OCI-LY1 (cell line): ENCODE results near the gene B3GAT1.

Source experiments
- H2AFZ ChIP-seq: fragments of 200-600 bp; sonication (generic), shearing (Covaris generic); 2 replicates; pipeline ENCODE4 v1.6.0; 2014; ENCODE audit warnings: antibody characterized with exemption, mild to moderate bottlenecking, low read length
- H3F3A ChIP-seq: fragments of 200-600 bp; sonication (generic), shearing (Covaris generic); 2 replicates; pipeline ENCODE4 v1.6.0; 2014; ENCODE audit warnings: mild to moderate bottlenecking, antibody characterized with exemption, low read length, moderate library complexity; ENCODE audit not compliant: insufficient read depth
- H3K27ac ChIP-seq: fragments of 200-600 bp; sonication (generic); 2 replicates; pipeline ENCODE4 v1.5.1; 2014; ENCODE audit warnings: low read length, mixed run types, mild to moderate bottlenecking, low read depth; ENCODE audit not compliant: poor library complexity, severe bottlenecking
- H3K27me3 ChIP-seq: fragments of 200-600 bp; sonication (generic); 2 replicates; pipeline ENCODE4 v1.6.0; 2014; ENCODE audit warnings: antibody characterized with exemption, mild to moderate bottlenecking, low read length, moderate library complexity; ENCODE audit not compliant: insufficient read depth
- H3K36me3 ChIP-seq: fragments of 200-600 bp; sonication (generic); 2 replicates; pipeline ENCODE4 v1.6.1; 2014; ENCODE audit warnings: mild to moderate bottlenecking, antibody characterized with exemption, low read length, moderate library complexity, mixed read lengths; ENCODE audit not compliant: insufficient read depth
- H3K4me1 ChIP-seq: fragments of 200-600 bp; sonication (generic); 2 replicates; pipeline ENCODE4 v1.5.1; 2014; ENCODE audit warnings: mild to moderate bottlenecking, low read length, moderate library complexity; ENCODE audit not compliant: insufficient read depth, severe bottlenecking
- H3K4me2 ChIP-seq: fragments of 200-600 bp; sonication (generic), shearing (Covaris generic); 2 replicates; pipeline ENCODE4 v1.6.1; 2014; ENCODE audit warnings: low read length
- H3K4me3 ChIP-seq: fragments of 200-600 bp; sonication (generic); 2 replicates; pipeline ENCODE4 v1.5.1; 2014; ENCODE audit warnings: low read length, low read depth, mild to moderate bottlenecking, mixed read lengths; ENCODE audit not compliant: poor library complexity, severe bottlenecking
- H3K79me2 ChIP-seq: fragments of 200-600 bp; shearing (Covaris generic); 2 replicates; pipeline ENCODE4 v1.6.1; 2016; ENCODE audit warnings: mixed run types, low read length, mixed read lengths; ENCODE audit not compliant: insufficient read depth
- H3K9ac ChIP-seq: fragments of 200-600 bp; sonication (generic), shearing (Covaris generic); 2 replicates; pipeline ENCODE4 v1.6.1; 2014; ENCODE audit warnings: mild to moderate bottlenecking, low read length, mixed read lengths
- H3K9me2 ChIP-seq: fragments of 200-600 bp; sonication (generic), shearing (Covaris generic); 2 replicates; pipeline ENCODE4 v1.6.1; 2014; ENCODE audit warnings: low read depth, mild to moderate bottlenecking, low read length, mixed read lengths
- H3K9me3 ChIP-seq: fragments of 200-600 bp; shearing (Covaris generic); 2 replicates; pipeline ENCODE4 v1.6.1; 2014; ENCODE audit warnings: low read length, mixed read lengths
- H4K20me1 ChIP-seq: fragments of 200-600 bp; sonication (generic), shearing (Covaris generic); 2 replicates; pipeline ENCODE4 v1.6.0; 2016; ENCODE audit warnings: mild to moderate bottlenecking, low read length; ENCODE audit not compliant: insufficient read depth
- EZH2 ChIP-seq: fragments of 200-600 bp; sonication (generic), shearing (Covaris generic); IDR thresholded peaks from 2 replicates; pipeline ENCODE4 v1.8.0; 2017; ENCODE audit warnings: borderline replicate concordance, mixed run types, mild to moderate bottlenecking, antibody characterized with exemption, low read length, moderate library complexity, mixed read lengths
- TF ChIP-seq, protein P1 (sequence below): fragments of 200-600 bp; sonication (generic), shearing (Covaris generic); IDR thresholded peaks from 2 replicates; pipeline ENCODE4 v1.5.1; 2017; ENCODE audit warnings: mild to moderate bottlenecking, antibody characterized with exemption, low read length, moderate library complexity, mixed read lengths

B3GAT1 gene

GRCh38 chr11:134370526-134371435, 41.3 kb downstream of the B3GAT1 start:
- H3K9me2 ChIP-seq, result no peaks in the 10 kb centered on the region
- TF ChIP-seq, protein P1, sequence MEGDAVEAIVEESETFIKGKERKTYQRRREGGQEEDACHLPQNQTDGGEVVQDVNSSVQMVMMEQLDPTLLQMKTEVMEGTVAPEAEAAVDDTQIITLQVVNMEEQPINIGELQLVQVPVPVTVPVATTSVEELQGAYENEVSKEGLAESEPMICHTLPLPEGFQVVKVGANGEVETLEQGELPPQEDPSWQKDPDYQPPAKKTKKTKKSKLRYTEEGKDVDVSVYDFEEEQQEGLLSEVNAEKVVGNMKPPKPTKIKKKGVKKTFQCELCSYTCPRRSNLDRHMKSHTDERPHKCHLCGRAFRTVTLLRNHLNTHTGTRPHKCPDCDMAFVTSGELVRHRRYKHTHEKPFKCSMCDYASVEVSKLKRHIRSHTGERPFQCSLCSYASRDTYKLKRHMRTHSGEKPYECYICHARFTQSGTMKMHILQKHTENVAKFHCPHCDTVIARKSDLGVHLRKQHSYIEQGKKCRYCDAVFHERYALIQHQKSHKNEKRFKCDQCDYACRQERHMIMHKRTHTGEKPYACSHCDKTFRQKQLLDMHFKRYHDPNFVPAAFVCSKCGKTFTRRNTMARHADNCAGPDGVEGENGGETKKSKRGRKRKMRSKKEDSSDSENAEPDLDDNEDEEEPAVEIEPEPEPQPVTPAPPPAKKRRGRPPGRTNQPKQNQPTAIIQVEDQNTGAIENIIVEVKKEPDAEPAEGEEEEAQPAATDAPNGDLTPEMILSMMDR, result no peak
- no peak for TF ChIP-seq EZH2
- H3K9me3 ChIP-seq, result no peaks in the 10 kb centered on the region
- H4K20me1 ChIP-seq, result no peaks in the 10 kb centered on the region
- H3K9ac ChIP-seq, result no peak overlapping the region
- H3K4me3 ChIP-seq, result no peak overlapping the region
- no peaks in the 10 kb centered on the region for H3K4me1 ChIP-seq
- no peaks in the 10 kb centered on the region for H3K79me2 ChIP-seq
- H3F3A ChIP-seq, result no peaks in the 10 kb centered on the region
- H3K4me2 ChIP-seq, result no peak overlapping the region
- no peaks in the 10 kb centered on the region for H3K36me3 ChIP-seq
- H3K27ac ChIP-seq, result no peak overlapping the region
- no peaks in the 10 kb centered on the region for H3K27me3 ChIP-seq
- H2AFZ ChIP-seq, result no peak overlapping the region

DNA sequence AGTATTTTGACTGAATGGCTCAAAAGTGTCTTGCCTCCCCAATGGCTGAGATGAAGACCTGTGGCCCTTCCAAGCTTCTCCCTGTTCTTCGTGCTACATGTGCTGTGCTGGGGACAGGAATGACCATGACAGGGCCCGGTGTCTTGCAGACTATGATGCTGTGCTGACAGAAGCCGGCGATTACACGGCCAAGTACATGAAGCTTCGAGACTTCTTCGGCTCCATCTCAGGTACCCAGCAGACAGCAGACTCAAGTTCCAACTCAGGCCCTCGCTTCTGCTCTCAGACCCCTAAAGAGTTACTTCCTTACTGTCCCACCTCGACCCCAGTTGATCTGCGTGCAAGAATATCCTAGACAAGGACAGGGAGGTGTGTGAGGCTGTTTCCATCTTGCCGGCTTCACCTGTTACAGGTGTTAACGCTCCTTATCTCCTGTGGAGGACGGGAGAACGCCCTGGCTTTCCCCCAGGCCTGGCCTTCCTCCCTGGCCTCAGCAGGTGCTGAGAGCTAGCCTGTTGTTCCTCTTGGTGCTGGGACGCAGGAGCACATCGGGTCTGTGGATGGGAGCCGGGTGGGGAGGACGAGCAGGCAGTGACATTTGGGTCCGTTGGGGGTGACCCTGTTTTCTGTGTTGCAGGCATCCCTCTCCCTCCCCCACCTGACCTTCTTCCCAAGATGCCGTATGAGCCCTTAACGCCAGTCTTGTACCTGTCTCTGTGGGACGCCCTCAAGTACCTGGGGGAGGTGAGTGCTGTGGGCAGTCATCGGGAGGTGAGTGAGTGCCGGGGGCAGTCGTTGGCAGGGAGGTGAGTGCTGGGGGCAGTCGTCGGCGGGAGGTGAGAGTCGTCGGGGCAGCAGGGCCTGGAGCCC, 42.2 kb downstream of the B3GAT1 start:
- H4K20me1 ChIP-seq, result no peaks in the 10 kb centered on the region

GRCh38 chr11:134367781-134368180, 44.3 kb downstream of the B3GAT1 start:
- TF ChIP-seq EZH2, result no peak
- TF ChIP-seq, protein P1, result no peak
- H3K9ac ChIP-seq, result no peak overlapping the region
- no peak overlapping the region for H3K27ac ChIP-seq
- no peak overlapping the region for H2AFZ ChIP-seq
- no peaks in the 10 kb centered on the region for H3K9me3 ChIP-seq
- no peaks in the 10 kb centered on the region for H4K20me1 ChIP-seq
- H3K9me2 ChIP-seq, result no peaks in the 10 kb centered on the region
- H3K4me3 ChIP-seq, result no peak overlapping the region
- H3K36me3 ChIP-seq, result no peaks in the 10 kb centered on the region
- no peak overlapping the region for H3K4me2 ChIP-seq
- no peaks in the 10 kb centered on the region for H3K27me3 ChIP-seq
- H3F3A ChIP-seq, result no peaks in the 10 kb centered on the region
- H3K79me2 ChIP-seq, result no peaks in the 10 kb centered on the region
- H3K4me1 ChIP-seq, result no peaks in the 10 kb centered on the region

More for the DNA sequence above, 42.2 kb downstream of the B3GAT1 start:
- H3K9me2 ChIP-seq, result no peaks in the 10 kb centered on the region
- no peak for TF ChIP-seq EZH2
- TF ChIP-seq, protein P1, result no peak
- H3F3A ChIP-seq, result no peaks in the 10 kb centered on the region
- no peak overlapping the region for H2AFZ ChIP-seq
- no peak overlapping the region for H3K4me3 ChIP-seq
- H3K27me3 ChIP-seq, result no peaks in the 10 kb centered on the region
- H3K27ac ChIP-seq, result no peak overlapping the region
- no peak overlapping the region for H3K4me2 ChIP-seq
- no peaks in the 10 kb centered on the region for H3K4me1 ChIP-seq
- no peak overlapping the region for H3K9ac ChIP-seq
- no peaks in the 10 kb centered on the region for H3K79me2 ChIP-seq
- no peaks in the 10 kb centered on the region for H3K36me3 ChIP-seq
- no peaks in the 10 kb centered on the region for H3K9me3 ChIP-seq
